ENCODE measurements around the gene RIMS3.

- TF ChIP-seq CTCF (IDR thresholded peaks at IDR 0.05) (no peak), EP300 (IDR thresholded peaks at IDR 0.05) (no peak), POLR2A (IDR thresholded peaks at IDR 0.05) (no peak)
Observed at GRCh38 chr1:40606978-40607377, 58.5 kb downstream of the RIMS3 start.
